Left lobe of liver (tissue), 2 donors: ENCODE results near the gene PTPN6. TPM values are rescaled to one million over a fixed set of nuclear protein-coding genes. Genes with fewer than 3 reads are reported as not detected.

Experiments used
- ATAC-seq: fragments of 200-7000 bp; cut with Tn5 transposase; one replicate; pipeline ENCODE4 v1.9.1; 2020; ENCODE audit warnings: mild to moderate bottlenecking, moderate library complexity
- DNase-seq: peaks from one replicate; pipeline ENCODE4 v3.0.0-alpha.2; 2020; ENCODE audit warnings: low spot score
- total RNA-seq: library from RNA; stranded (reverse); gene quantifications from one replicate; pipeline ENCODE4 v1.2.1, GENCODE V29; 2021
- donor health status: DM: no; HTN: no; CAD: no; lungs with moderate emphysema.
- donor health status: DM: no; HTN: yes; CAD: no.

The PTPN6 gene
- total RNA-seq, 1 donor from 2014 or later = 17.8 TPM

GRCh38 chr12:6998715-6999451, 47.7 kb downstream of the PTPN6 start:
- DNase-seq (no peak), ATAC-seq (peak; percentile 82)

- peak; percentile 80 for ATAC-seq
- DNase-seq = peak; percentile 65
Observed at GRCh38 chr12:7001921-7002591, 50.9 kb downstream of the PTPN6 start.

- DNase-seq (no peak), ATAC-seq (peak; percentile 58)
Observed at GRCh38 chr12:7004287-7004803, 53.2 kb downstream of the PTPN6 start.

GRCh38 chr12:7004840-7005239, 53.7 kb downstream of the PTPN6 start:
- DNase-seq (no peak), ATAC-seq (peak; percentile 64)

GRCh38 chr12:7005311-7005710, 54.2 kb downstream of the PTPN6 start:
- DNase-seq (no peak), ATAC-seq (no peak)

GRCh38 chr12:7006639-7007038, 55.5 kb downstream of the PTPN6 start:
- ATAC-seq (no peak), DNase-seq (no peak)

GRCh38 chr12:7008864-7009263, 57.7 kb downstream of the PTPN6 start:
- peak; percentile 42 for ATAC-seq
- peak; percentile 39 for DNase-seq

GRCh38 chr12:7009512-7009911, 58.4 kb downstream of the PTPN6 start:
- no peak for ATAC-seq
- DNase-seq = no peak

Other genes with a start within 250 kb of the PTPN6 start
- gene COPS7A, start 227.3 kb upstream of the PTPN6 start, total RNA-seq = 31.1 TPM
- 133 TPM for gene MLF2, start 198.2 kb upstream of the PTPN6 start, total RNA-seq
- gene PTMS, start 185.0 kb upstream of the PTPN6 start, total RNA-seq = 406 TPM
- 2.8 TPM for gene LAG3, start 178.8 kb upstream of the PTPN6 start, total RNA-seq
- 22.7 TPM for gene CD4, start 161.8 kb upstream of the PTPN6 start, total RNA-seq
- 1.3 TPM for gene GPR162, start 129.5 kb upstream of the PTPN6 start, total RNA-seq
- 1.4 TPM for gene P3H3, start 122.9 kb upstream of the PTPN6 start, total RNA-seq
- 0.08 TPM for gene GNB3, start 110.4 kb upstream of the PTPN6 start, total RNA-seq
- 0.58 TPM for gene CDCA3, start 100.1 kb upstream of the PTPN6 start, total RNA-seq
- 48.0 TPM for gene USP5, start 99.2 kb upstream of the PTPN6 start, total RNA-seq
- gene TPI1, start 83.8 kb upstream of the PTPN6 start, total RNA-seq = 300 TPM
- 4.7 TPM for gene SPSB2, start 78.1 kb upstream of the PTPN6 start, total RNA-seq
- gene LRRC23, start 46.5 kb upstream of the PTPN6 start, total RNA-seq = 1.9 TPM
- 3.6 TPM for gene ENO2, start 36.8 kb upstream of the PTPN6 start, total RNA-seq
- 22.0 TPM for gene ATN1, start 23.4 kb upstream of the PTPN6 start, total RNA-seq
- not detected for gene RNU7-1, start 7.5 kb upstream of the PTPN6 start, total RNA-seq
- 86.3 TPM for gene C12orf57, start 7.3 kb upstream of the PTPN6 start, total RNA-seq
- gene PHB2, start 19.3 kb downstream of the PTPN6 start, total RNA-seq = 129 TPM
- 16.1 TPM for gene EMG1, start 19.6 kb downstream of the PTPN6 start, total RNA-seq
- 54.3 TPM for gene LPCAT3, start 67.1 kb downstream of the PTPN6 start, total RNA-seq
- 1,760 TPM for gene C1S, start 109.4 kb downstream of the PTPN6 start, total RNA-seq
- 1,748 TPM for gene C1R, start 141.1 kb downstream of the PTPN6 start, total RNA-seq
- 243 TPM for gene C1RL, start 157.9 kb downstream of the PTPN6 start, total RNA-seq
- gene RBP5, start 177.5 kb downstream of the PTPN6 start, total RNA-seq = 154 TPM
- gene CLSTN3, start 179.0 kb downstream of the PTPN6 start, total RNA-seq = 48.4 TPM
- gene PEX5, start 238.3 kb downstream of the PTPN6 start, total RNA-seq = 49.9 TPM